GM19023 (cell line): ENCODE results near the gene ALDH5A1.
"Not testable (repeated sequence)": the region's sequence is repeated elsewhere in the genome, so short reads cannot be mapped to it uniquely, and the experiment has no call there.

Experiments used
- ATAC-seq: cut with Tn5 transposase; IDR thresholded peaks from one replicate; pipeline ENCODE4 v1.9.1; 2021; ENCODE audit warnings: mild to moderate bottlenecking, moderate library complexity; ENCODE audit not compliant: unreplicated experiment

ALDH5A1 gene

DNA sequence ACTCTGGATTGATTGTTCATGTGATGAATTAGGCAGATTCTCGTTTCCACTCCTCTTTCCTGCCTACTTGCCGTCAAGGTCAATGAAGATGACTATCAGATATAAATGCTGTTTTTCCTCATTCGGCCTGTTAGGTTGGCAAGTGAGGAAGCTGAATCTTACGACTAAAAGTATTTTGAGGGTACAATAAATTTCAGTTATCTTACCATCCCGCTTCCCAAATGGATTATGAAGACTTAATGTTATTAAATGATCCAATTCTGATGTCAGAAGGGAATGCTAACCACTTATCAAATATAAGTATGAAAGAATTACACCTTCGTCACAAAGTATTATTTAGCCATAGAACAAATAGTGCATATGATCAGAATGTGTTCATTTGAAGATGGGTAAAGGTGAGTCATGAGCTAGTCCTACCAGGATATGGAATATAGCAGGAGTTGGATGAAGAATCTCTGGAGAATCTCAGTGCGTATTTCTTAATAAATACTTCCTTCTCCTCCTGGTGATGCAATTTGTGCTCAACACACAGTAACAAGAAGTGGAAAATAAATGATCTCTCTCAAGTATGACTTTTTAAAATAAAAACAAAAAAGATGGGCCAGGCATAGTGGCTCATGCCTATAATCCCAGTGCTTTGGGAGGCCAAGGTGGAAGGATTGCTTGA lies 10.0 kb upstream of the ALDH5A1 start:
- no peak for ATAC-seq

DNA sequence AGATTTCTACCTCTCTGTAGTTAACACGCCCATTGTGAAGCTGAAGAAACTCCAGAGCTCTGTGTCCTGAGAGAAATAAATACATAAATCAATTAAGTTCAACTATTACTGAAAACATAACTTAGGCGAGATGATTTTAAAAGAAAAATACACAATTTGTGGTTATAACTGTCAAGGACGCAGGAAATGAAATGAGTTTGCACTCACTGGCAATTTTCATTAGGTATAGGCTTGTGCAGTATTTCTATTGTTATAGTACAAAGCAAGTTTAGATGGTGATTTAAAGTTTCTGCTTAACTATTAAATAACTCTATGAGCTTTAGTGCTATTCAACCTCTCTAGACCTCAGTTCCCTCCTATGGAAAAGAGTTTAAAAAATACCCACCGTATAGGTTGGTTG lies 8.7 kb upstream of the ALDH5A1 start:
- ATAC-seq, result no peak

DNA sequence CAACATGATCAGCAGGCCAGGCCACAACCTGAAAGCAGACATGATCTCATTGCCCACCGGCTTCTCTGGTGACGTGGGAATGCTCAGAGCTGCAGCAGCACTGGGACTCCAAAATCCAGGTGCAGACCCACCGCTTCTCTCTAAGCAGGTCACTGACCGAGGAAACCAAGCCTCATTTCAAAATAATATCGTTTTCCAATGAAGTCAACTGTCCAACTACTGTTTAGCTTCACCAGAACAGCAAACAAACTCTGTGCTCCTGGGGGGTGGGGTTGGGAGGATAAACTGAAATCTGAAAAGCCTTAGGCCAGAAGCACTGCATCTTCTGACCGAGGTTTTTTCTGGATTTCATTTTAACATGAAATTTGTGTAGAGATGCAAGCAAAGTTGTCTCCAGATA lies 5.3 kb upstream of the ALDH5A1 start, which contains the start of gene GPLD1:
GPLD1 (minus strand) TSS at position 109 of the 400 bp plus-strand sequence; CDS start at position 42, 67 bp downstream.
- no peak for ATAC-seq

DNA sequence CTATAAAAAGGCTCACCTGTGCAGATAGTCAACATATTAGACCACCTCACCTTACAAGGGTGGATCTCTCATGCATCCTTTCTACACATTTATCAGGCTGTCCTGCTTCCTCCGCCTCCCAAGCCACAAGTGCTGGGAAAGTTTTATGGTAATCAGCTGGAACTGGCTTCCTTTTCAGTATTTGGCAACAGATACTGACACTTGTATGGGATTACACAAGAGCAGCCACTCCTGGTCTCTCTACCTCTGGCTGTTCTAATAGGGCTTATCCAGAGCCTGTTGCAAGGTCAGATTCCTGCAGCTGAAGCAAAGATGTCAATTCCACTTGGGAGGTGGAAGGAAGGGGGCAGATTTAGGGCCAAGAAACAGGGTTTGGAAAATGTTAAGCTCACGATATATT lies 4.9 kb upstream of the ALDH5A1 start:
- ATAC-seq, result no peak

DNA sequence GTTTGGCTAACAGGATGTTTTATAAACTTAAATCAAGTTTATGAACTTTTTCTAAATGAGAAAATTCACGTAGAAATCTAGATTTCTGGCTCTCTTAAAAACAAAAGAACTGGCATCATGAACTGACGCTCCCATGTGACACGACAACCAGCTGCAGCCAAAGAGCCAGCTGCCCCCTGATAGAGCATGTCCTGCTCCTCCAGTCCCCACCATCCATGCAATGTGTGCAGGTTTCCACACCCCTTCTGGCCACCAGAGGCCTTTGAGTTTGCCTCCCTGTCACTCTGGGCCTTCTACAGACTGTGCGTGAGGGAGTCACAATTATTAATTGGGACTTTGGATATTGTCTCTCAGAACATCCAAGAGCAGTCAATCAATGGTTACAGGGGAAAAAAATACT lies 3.8 kb upstream of the ALDH5A1 start:
- ATAC-seq, result no peak

DNA sequence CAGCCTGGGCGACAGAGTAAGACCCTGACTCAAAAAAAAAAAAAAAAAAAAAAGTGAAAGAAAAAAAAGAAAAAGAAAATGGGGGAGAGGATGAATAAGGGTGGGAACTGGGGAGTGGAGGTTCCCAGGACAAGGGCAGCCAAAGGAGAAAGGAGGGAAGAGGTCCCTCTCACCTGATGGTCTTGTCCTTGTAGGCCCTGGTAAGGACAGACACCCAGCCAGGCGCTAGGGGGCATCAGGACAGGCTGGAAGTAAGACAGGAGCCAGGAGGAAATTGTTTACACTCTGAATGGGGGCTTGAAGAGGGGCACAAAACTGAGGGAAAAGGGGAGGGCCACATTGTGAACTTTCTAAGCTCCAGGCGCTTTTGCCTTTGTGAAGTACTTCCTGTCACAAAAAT lies 2.3 kb upstream of the ALDH5A1 start:
- ATAC-seq, result no peak

DNA sequence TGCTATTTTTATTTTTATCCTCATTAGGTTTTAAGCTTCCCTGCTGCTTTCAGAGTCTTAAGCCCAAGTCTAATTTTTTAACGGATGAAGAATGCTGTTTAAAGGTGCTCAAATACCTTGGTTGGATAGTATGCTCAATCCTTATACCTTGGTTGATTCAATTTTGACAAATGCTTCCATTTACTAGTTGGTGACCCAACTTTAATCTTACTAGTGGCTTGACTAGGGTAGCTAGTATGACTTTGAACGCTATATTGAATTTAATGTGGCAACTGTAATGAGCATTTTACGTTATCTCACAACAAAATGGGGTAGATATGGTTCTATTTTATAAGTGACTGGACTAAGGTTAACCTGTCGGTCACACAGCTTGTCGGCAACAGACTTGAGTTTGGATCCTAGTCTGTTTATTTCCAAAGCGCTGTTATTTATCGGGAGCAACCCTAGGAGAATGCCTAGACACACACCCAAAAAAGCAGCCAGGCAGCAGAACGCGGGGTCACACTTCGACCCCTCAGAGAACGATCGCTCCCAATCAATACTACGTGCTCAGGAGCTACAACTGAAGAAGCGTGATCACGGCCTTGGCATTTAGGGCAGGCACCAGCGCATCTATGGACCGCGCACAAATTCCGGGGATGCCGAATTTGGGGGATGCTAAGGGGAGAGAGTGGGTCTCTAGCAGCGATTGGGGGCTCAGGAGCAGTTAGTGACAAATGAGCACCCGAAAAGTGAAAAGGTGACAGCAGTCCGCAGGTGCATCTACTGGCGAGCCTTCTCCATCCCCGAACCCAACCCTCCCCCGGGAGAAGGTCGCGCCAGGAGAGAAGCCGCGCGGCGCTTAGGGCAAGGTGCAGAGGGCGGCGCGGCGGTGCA lies 586 bp upstream of the ALDH5A1 start:
- no peak for ATAC-seq

DNA sequence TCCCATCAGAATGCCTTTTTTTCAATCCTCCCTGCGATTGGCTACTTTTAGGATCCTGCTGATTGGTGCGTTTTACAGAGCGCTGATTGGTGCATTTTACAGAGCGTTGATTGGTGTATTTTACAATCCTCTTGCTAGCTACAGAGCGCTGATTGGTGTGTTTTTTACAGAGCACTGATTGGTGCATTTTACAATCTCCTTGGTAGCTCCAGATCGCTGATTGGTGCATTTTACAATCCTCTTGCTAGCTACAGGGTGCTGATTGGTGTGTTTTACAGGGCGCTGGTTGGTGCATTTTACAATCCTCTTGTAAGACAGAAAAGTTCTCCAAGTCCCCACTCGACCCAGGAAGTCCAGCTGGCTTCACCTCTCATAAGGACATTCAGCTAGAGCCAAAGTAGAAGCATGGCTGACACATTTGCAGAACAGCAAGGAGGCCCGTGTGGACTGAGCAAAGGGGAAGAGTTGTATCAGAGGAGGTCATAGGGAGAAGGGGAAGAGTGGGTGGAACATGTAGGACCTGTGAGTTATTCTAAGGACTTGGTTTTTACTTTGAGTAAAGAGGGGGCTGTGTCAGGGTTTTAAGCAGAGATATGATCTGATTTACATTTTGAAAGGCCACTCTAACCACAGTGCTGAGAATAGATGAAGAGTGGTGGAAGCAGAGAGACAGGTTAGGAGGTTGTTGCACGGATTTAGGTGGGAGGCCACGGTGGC lies 2.6 kb downstream of the ALDH5A1 start:
- no peak for ATAC-seq

DNA sequence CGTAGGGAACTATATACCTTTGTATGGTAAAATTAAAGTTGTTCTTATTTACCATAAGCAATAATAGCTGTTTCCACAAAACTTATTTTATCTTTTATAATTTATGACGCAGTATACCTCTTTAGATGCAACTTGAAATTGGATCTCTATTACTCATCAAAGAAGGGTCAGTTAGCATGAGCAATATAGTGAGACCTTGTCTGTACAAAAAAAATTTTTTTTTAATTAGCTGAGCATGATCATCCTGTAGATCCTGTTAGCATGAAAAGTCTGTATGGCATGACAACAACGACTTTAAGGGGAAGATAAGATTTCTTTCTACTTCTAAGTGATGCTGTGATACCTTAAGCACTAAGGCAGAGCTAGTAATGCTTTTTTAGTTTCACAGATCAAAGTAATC lies 5.9 kb downstream of the ALDH5A1 start:
- ATAC-seq, result no peak

DNA sequence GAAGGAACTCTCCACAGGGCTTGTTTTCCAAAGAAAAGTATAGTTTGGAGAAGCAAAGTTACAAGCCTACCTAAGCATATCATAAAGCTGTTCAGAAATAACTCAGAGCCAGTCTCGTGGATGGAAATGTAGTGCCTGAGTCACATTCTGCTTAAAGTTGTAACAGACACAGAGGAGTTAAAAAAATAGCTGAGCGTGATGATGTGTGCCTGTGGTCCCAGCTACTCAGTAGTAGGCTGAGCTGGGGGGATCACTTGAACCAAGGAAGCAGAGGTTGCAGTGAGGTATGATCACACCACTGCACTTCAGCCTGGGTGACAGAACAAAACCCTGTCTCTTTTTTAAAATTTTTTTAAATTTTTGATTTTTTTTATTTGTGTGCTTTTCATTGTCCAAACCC lies 6.6 kb downstream of the ALDH5A1 start:
- no peak for ATAC-seq

DNA sequence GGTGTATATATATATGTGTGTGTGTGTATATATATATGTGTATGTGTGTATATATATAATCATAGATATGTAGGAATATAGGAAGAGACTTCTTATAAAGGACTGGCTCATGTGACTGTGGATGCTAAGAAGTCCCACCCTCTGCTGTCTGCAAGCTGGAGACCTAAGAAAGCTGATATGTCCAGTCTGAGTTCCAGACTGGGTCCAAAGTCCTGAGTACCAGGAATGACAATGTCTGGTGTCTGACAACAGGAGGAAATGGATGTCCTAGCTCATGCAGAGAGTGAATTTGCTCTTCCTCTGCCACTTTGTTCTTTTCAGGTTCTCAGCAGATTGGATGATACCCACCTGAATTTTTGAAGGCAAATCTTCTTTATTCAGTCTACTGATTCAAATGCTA lies 7.1 kb downstream of the ALDH5A1 start:
- ATAC-seq, result no peak

DNA sequence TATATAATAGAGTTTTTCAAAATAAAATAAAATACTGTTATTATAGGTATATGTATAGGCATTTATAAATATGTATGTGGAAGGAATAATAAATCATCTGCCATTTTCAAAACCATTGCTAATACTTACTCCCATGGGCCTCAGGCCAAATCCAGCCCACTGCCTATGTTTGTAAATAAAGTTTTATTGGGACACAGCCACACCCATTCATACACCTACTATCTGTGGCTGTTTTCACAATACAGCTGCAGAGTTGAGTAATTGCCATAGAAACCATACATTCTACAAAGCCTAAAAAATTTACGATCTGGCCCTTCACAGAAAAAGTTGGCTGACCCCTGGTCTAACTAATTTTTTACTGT lies 9.5 kb downstream of the ALDH5A1 start:
- no peak for ATAC-seq

DNA sequence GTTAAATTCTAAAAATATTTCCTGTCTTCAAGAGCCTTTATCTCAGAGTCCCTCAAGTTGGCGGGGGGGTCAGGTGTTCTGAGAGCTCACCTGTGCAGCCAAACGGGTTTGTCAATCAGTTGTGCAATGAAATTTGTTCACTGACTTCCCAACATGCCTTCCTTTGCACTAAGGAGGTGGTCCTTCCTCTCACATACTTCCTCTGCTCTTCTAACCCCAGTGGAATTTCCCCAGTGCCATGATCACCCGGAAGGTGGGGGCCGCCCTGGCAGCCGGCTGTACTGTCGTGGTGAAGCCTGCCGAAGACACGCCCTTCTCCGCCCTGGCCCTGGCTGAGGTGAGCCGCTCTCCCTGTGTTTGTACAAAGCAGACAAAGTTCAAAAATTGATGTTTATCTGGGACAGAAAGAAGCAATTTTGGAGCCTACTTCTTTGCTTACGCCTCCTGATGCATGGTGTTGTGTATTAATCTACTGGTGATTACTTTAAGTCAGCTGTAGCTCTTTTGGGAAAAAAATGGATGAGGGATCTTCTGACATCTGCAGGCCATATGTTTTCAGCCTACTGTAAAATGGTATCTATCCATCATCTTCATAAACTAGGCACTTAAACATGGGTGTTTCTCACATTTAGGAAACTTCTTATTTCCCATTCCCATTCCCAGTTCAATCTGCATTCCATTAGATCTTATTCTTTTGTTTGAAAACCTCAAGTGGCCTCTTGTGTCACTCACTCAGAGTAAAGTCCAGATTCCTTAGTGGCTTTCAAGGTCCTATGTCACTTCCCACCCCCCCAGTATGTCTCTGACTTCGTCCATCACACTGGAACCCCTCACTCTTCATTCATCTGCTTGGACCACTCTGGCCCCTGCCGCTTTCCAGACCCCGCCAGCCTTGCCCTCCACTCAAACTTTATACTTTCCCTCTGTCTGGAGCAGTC lies 10.1 kb downstream of the ALDH5A1 start:
- ATAC-seq, result no peak

DNA sequence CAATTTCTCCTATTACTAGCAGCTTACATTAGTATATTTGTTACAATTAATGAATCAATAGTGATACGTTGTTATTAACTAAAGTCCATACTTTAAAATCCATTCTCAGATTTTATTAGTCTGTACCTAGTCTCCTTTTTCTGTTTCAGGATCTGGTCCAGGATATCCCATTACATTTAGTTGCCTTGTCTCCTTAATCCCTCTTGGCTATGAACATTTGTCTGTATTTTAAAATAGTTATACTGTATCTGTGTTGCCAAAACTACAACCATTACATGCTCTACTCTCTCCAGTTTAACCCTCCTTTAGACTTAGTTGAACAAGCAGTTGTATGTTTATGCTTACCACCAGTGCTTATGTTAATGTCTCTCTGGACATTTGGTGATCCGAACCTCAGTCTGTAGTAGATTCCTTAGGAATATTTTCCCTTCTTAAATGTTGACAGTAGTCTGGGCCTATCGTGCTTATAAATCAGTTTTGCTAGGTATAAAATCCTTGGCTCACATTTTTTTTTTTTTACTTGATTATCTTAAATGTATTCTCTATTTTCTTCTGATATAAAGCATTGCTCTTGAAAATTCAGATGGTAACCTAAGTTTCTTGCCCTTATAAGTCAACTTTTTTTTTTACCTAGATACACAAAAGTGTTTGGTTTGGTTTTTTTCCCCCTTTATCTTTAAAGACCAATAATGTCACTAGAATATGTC lies 12.2 kb downstream of the ALDH5A1 start:
- ATAC-seq, result no peak

DNA sequence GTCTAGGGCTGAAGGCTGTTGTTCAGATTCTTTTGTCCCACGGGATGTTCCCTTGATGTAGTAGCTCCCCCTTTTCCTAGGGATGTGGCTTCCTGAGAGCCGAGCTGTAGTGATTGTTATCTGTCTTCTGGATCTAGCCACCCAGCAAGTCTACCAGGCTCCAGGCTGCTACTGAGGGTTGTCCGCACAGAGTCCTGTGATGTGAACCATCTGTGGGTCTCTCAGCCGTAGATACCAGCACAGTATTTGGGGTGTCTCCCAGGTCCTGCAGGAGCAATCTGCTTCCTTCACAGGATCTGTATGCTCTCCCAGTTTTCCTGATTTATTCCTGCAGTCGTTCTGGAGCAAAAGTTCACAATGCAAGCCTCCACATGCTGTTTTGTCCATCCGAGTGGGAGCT lies 17.2 kb downstream of the ALDH5A1 start:
- not testable (repeated sequence) for ATAC-seq

DNA sequence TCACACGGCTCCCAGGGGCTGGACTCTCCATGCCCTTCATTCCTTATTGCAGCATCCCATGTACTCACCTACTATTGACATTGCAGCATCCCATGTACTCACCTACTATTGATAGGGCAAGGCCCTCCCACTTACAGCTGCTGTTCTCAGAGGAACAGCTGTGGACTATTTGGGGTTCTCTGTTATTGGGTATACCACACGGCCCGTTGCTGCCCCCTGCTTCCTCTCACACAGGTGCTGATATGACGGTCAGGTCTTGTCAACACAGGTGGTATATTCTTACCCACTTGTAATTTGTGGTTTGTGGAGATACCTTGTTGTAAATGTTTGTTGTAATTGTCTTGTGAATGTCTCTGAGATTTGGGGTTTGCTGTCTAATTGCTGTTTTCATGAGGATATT lies 18.8 kb downstream of the ALDH5A1 start:
- ATAC-seq, result no peak

DNA sequence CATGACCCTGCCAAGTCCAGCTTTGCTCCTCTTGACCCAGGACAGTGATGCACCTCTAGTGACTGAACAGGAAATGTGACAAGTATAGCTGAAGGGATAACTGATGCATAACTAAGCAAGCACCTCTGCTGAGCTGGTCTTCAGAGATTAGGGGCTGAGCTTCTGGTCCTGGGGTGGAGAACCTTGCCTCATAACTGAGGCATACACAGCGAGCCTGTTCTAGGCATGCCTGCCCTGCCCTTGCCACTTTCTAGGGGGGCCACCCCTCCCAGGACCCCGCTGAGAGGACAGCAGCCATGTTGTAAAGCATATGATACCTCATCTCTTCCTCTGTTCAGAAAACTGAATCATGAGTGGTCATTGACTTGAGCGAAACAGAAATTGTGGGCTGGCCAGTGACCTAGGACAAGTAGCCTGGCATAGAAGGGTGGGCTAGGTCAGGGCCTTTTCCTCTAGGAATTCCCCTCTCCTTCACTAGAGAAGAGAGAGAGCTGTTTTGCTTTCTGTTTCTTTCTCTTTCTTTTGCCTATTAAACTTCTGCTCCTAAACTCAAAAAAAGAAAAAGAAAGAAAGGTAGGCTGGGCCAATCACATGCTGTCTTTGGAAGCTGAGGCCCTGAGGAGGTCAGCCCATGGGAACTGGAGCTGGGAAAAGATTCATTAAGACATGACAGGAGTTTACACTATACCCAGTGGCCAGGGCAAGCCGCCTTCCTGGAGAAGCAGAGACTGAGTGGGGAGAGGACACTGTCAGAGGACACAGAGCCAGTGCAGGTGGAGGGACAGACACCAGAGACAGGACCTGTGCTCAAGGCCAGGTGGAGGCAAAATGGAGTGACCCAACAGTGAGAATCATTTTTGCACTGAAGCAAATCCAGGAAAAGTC lies 23.1 kb downstream of the ALDH5A1 start:
- peak; percentile 69 for ATAC-seq

DNA sequence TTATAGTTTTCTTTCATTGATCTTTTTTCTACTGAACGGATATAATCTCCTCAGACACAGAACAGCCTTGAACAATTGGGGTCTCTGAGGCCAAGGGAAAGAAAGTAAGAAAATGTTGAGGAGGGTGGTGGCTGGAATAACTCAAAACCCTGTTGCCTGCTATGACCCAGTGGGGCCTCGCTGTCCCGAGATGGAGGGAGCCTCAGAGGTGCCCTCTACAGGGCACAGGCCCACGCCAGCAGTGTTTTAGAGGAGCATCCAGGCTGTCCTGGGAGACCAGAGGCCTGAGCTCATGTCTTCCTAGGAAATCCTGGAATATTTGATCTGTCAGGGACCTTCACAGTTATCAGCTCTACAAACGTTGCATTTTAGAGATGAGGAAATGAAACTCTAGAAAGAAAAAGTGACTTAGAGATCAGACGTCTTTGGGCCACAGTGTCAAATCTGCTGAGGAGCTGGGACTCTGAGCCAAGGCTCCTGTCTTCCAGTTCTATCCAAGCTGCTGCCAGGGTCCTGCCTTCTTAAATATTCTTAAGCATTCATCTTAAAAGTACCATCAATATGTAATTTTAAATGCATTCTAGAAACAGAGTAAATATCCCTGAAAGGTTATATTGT lies 26.3 kb downstream of the ALDH5A1 start:
- ATAC-seq, result peak; percentile 43
